HepG2 (cell line): ENCODE data around the gene BANP. TPM values are rescaled to one million over a fixed set of nuclear protein-coding genes. Genes with fewer than 3 reads are reported as not detected.

ENCODE experiments used
- ATAC-seq: fragments of 200-7000 bp; cut with Tn5 transposase; 3 replicates; pipeline ENCODE4 v1.9.1; 2020; ENCODE audit warnings: mild to moderate bottlenecking, moderate library complexity
- BruUV-seq: library from RNA; stranded (reverse); fragments of 400-500 nt; replicated peaks from 2 replicates; lab custom pipeline; 2021; lab: Mats Ljungman, UMichigan
- CTCF ChIA-PET: fragments of 300-600 bp; formaldehyde crosslinking; extraction: SDS; loops from one replicate; lab custom pipeline; 2021; ENCODE audit warnings: low total read pairs, inconsistent platforms, low intra/inter-chr PET ratio; lab: Yijun Ruan, JAX
- POLR2A ChIA-PET: fragments of 350-600 bp; sonication (Branson Sonifier 250); formaldehyde crosslinking; loops from one replicate; lab custom pipeline; 2020; ENCODE audit warnings: antibody characterized with exemption, inconsistent platforms; lab: Yijun Ruan, JAX
- DNase-seq: peaks from one replicate; pipeline ENCODE4 v3.0.0-alpha.2; 2015; ENCODE audit warnings: low spot score
- FAIRE-seq: peaks from 3 replicates; lab custom pipeline; 2011; peaks lifted over from hg19 to GRCh38; lab: Jason Lieb, UNC
- H2AFZ ChIP-seq: one replicate; pipeline ENCODE4 v1.6.1; 2011; ENCODE audit warnings: low read length, inconsistent platforms
- H3K27ac ChIP-seq: fragments of 300-600 bp; 3 replicates; pipeline ENCODE4 v1.8.0; 2011; ENCODE audit warnings: mixed run types, mild to moderate bottlenecking, mixed read lengths, low read length, inconsistent platforms; ENCODE audit not compliant: insufficient read depth; ENCODE audit errors: extremely low read length
- H3K27me3 ChIP-seq, 2 experiments: fragments of 200-600 bp in 1 of 2; 2 replicates in 1 of 2; 3 replicates in 1 of 2; pipeline versions ENCODE4 v1.6.0 to v1.8.0; 2011; ENCODE audit warnings: low read length in 2 of 2, mild to moderate bottlenecking in 2 of 2, moderate library complexity in 2 of 2, inconsistent platforms in 1 of 2; ENCODE audit not compliant: insufficient read depth in 2 of 2, control insufficient read depth in 1 of 2
- H3K36me3 ChIP-seq, 2 experiments: fragments of 200-600 bp in 1 of 2; replicated peaks in 1 of 2; 2 replicates in 1 of 2; 3 replicates in 1 of 2; pipeline versions ENCODE4 v1.5.1 to v1.8.0; 2011; ENCODE audit warnings: low read length in 2 of 2, inconsistent platforms in 1 of 2; ENCODE audit not compliant: insufficient read depth in 2 of 2, control insufficient read depth in 1 of 2
- H3K4me1 ChIP-seq: 2 replicates; pipeline ENCODE4 v1.5.1; 2012; ENCODE audit warnings: low read length, inconsistent platforms; ENCODE audit not compliant: insufficient read depth
- H3K4me2 ChIP-seq: 2 replicates; pipeline ENCODE4 v1.6.0; 2011; ENCODE audit warnings: low read depth, low read length, inconsistent platforms
- H3K4me3 ChIP-seq, 3 experiments: fragments of 200-600 bp in 1 of 3; sonication (generic), shearing (Covaris generic) in 1 of 3; replicated peaks in 1 of 3; 2 replicates each; pipeline ENCODE4 v1.5.1; 2011 to 2016; ENCODE audit warnings: low read length in 3 of 3, inconsistent platforms in 2 of 3, low read depth in 2 of 3, mild to moderate bottlenecking in 2 of 3, control low read depth in 1 of 3, mixed read lengths in 1 of 3; ENCODE audit not compliant: insufficient read depth in 1 of 3
- H3K79me2 ChIP-seq: one replicate; pipeline ENCODE4 v1.6.1; 2011; ENCODE audit warnings: low read length, inconsistent platforms; ENCODE audit not compliant: insufficient read depth
- H3K9ac ChIP-seq: 2 replicates; pipeline ENCODE4 v1.6.0; 2011; ENCODE audit warnings: mild to moderate bottlenecking, low read depth, low read length, inconsistent platforms; ENCODE audit not compliant: insufficient read depth
- H3K9me3 ChIP-seq: 2 replicates; pipeline ENCODE4 v1.5.1; 2012; ENCODE audit warnings: mild to moderate bottlenecking, low read length
- H4K20me1 ChIP-seq: 2 replicates; pipeline ENCODE4 v1.6.0; 2011; ENCODE audit warnings: inconsistent platforms, mild to moderate bottlenecking, low read length, moderate library complexity; ENCODE audit not compliant: insufficient read depth
- EHMT2 ChIP-seq: fragments of 200-600 bp; sonication (generic); IDR thresholded peaks from 2 replicates; pipeline ENCODE4 v1.7.0; 2017; ENCODE audit warnings: antibody characterized with exemption, low read depth, low read length, borderline replicate concordance
- KMT2A ChIP-seq: sonication (generic); formaldehyde crosslinking; IDR thresholded peaks from 2 replicates; pipeline ENCODE4 v1.4.0; 2020; ENCODE audit warnings: missing genetic modification reagents
- NR2C2 ChIP-seq: sonication (generic); formaldehyde crosslinking; IDR thresholded peaks from 2 replicates; pipeline ENCODE4 v1.4.0; 2020; ENCODE audit warnings: missing genetic modification reagents, mild to moderate bottlenecking, moderate library complexity, borderline replicate concordance
- RFX1 ChIP-seq: fragments of 450-650 bp; IDR thresholded peaks from 2 replicates; pipeline ENCODE4 v1.6.1; 2017
- TBX2 ChIP-seq: sonication (generic); formaldehyde crosslinking; IDR thresholded peaks from 2 replicates; pipeline ENCODE4 v1.5.0; 2020; ENCODE audit warnings: missing genetic modification reagents, mild to moderate bottlenecking, borderline replicate concordance
- YEATS4 ChIP-seq: sonication (generic); formaldehyde crosslinking; IDR thresholded peaks from 2 replicates; pipeline ENCODE4 v1.4.0; 2020; ENCODE audit warnings: missing genetic modification reagents, borderline replicate concordance
- ZFP36L1 ChIP-seq: sonication (generic); formaldehyde crosslinking; IDR thresholded peaks from 2 replicates; pipeline ENCODE4 v1.8.0; 2022; ENCODE audit warnings: mild to moderate bottlenecking, missing genetic modification reagents, moderate library complexity
- ZNF20 ChIP-seq: sonication (generic); formaldehyde crosslinking; IDR thresholded peaks from 2 replicates; pipeline ENCODE4 v1.4.0; 2020; ENCODE audit warnings: mild to moderate bottlenecking, moderate library complexity, missing genetic modification reagents
- ZNF205 ChIP-seq: IDR thresholded peaks from 2 replicates; pipeline ENCODE4 v1.6.1; 2018; ENCODE audit warnings: missing biosample characterization, missing genetic modification reagents
- ZNF296 ChIP-seq: sonication (generic); formaldehyde crosslinking; conservative IDR thresholded peaks from 2 replicates; pipeline ENCODE4 v1.5.0; 2020; ENCODE audit warnings: mild to moderate bottlenecking, missing genetic modification reagents
- ZNF629 ChIP-seq: sonication (generic); formaldehyde crosslinking; conservative IDR thresholded peaks from 2 replicates; pipeline ENCODE4 v1.5.0; 2020; ENCODE audit warnings: missing genetic modification reagents
- ZNF703 ChIP-seq: sonication (generic); formaldehyde crosslinking; IDR thresholded peaks from 2 replicates; pipeline ENCODE4 v1.5.1; 2020; ENCODE audit warnings: missing genetic modification reagents, mild to moderate bottlenecking, moderate library complexity, borderline replicate concordance
- WGBS: methylation state at CpG from one replicate; pipeline ENCODE4 v1.1.6; 2017; ENCODE audit warnings: low lambda C conversion rate; 5-methylcytosine and 5-hydroxymethylcytosine counted together
- in situ Hi-C: cut with HindIII; loops from 2 replicates; pipeline ENCODE4 v1.10.0; 2017; ENCODE audit warnings: low pct_unique_long_range_greater_than_20kb; ENCODE audit not compliant: extremely low pct_ligation_motif_present
- intact Hi-C: fragments of 100-400 bp; cut with micrococcal nuclease; formaldehyde crosslinking; loops from one replicate; pipeline ENCODE4 v1.10.0; 2022; ENCODE audit not compliant: unreplicated experiment
- polyA plus RNA-seq, 8 experiments: library from polyadenylated mRNA; depleted of rRNA in 3 of 8; stranded (reverse) in 7 of 8; unstranded in 1 of 8; fragments of >200 nt; fragmentation: Illumina TruSeq in 4 of 8; extraction: Trizol in 4 of 8; gene quantifications; 2 replicates each; pipeline versions ENCODE4 v1.2.1 to v1.2.3, GENCODE V29; 2011 to 2016; ENCODE audit warnings: low read depth in 4 of 8, missing spikeins in 1 of 8, mixed read lengths in 1 of 8; ENCODE audit not compliant: insufficient read depth in 1 of 8
- total RNA-seq, 5 experiments: library from RNA; depleted of rRNA; stranded (reverse); fragments of >200 nt; fragmentation: Illumina TruSeq; extraction: Trizol; gene quantifications; 2 replicates each; pipeline ENCODE4 v1.2.3, GENCODE V29; 2016; ENCODE audit warnings: low read depth in 1 of 5
- TF ChIP-seq, protein P1 (sequence below): sonication (generic); formaldehyde crosslinking; IDR thresholded peaks from 2 replicates; pipeline ENCODE4 v1.4.0; 2020; ENCODE audit warnings: missing genetic modification reagents
- TF ChIP-seq, protein P2 (sequence below): IDR thresholded peaks from 2 replicates; pipeline ENCODE4 v1.6.1; 2016; ENCODE audit warnings: low read depth
- TF ChIP-seq, protein P3 (sequence below): sonication (generic); formaldehyde crosslinking; IDR thresholded peaks from 2 replicates; pipeline ENCODE4 v1.8.0; 2022; ENCODE audit warnings: mild to moderate bottlenecking, missing genetic modification reagents, moderate library complexity
- TF ChIP-seq, protein P4 (sequence below): sonication (generic); formaldehyde crosslinking; IDR thresholded peaks from 2 replicates; pipeline ENCODE4 v1.4.0; 2020; ENCODE audit warnings: mild to moderate bottlenecking, missing genetic modification reagents

The BANP gene
- total and polyA plus RNA-seq, 2 of the 13 experiments (the other 11 are each of a cell fraction or from before 2014, with no cell fraction given): 20.2 to 23.8 TPM

DNA sequence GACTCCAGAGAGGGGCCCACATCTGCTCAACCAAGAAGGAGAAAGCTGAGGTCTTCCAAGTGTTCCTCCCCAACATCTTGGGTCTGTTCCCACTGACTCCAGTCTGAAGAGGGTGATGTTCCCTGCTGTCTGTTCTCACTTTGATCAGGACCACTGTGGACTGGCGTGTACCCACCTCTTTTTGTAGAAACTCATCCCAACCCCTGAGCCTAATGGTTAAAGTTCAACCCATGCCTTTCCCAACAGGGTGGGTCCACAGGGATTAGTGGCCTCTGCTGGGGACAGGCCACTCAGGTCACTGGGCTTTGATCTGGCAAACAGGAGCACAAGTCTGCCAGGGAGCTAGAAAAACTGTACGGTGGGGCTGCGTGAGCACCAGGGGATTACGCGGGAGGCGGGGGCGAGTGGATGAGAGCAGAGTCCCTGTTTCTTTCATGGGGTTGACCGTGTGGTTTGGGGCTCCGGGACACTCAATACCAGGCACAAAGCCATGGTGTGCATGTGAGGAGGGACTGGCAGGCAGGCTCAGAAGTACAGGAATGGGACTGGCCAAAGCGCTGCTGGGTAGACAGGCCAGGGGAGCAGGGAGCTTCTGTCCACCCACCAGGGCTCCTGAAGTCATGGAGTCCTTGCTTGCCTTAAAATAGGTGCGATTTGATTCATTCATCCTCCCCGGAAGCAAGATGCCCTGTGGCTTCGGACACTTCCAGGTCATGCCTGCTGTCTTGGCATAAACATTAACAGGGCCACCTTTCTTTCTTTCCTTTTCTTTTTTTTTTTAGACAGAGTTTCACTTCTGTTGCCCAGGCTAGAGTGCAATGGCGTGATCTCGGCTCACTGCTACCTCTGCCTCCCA is 14.6 kb upstream of the BANP start, which contains the start of gene CA5A:
Gene CA5A, minus strand, starts transcription at position 155 of the 856 bp plus-strand sequence. Its CDS starts 79 bp downstream, at position 76.
- WGBS: 11% methylated on average over 14 of the region's 15 CpGs
- TSS peak; percentile 99 for BruUV-seq
- Histone ChIP-seq H2AFZ (no peak within 1 kb of the TSS), H3K4me2 (peak within 1 kb of the TSS; percentile 90), H4K20me1 (peaks cover 34% of the 10 kb centered on the region), H3K4me3 (peak within 1 kb of the TSS; percentile 58 to 83 (median 73)), H3K4me1 (peaks cover 68% of the 10 kb centered on the region), H3K27me3 (no peaks in the 10 kb centered on the region; a peak in 1 of 5 replicates), H3K27ac (peak within 1 kb of the TSS; percentile 94), H3K9me3 (no peaks in the 10 kb centered on the region), H3K79me2 (peaks cover 48% of the 10 kb centered on the region), H3K36me3 (no peaks in the 10 kb centered on the region), H3K9ac (peak within 1 kb of the TSS; percentile 85)
- CTCF ChIA-PET: no interaction called here
- POLR2A ChIA-PET: interaction anchor here (0.7 to 6.5 kb wide), 10 partner anchors 9 to 624 kb away, joined by 3 to 110 read pairs (median 4); partner anchors contain the start of genes BANP and KLHDC4
- ATAC-seq (peak; percentile 91), DNase-seq (peak; percentile 96), FAIRE-seq (peak; percentile 99)
- intact Hi-C loops (loop anchor here (1.0 kb wide), 1 partner anchor 12 kb away; no protein-coding TSS in a partner anchor), in situ Hi-C loops (no loop called here)
- TF ChIP-seq, protein P1, sequence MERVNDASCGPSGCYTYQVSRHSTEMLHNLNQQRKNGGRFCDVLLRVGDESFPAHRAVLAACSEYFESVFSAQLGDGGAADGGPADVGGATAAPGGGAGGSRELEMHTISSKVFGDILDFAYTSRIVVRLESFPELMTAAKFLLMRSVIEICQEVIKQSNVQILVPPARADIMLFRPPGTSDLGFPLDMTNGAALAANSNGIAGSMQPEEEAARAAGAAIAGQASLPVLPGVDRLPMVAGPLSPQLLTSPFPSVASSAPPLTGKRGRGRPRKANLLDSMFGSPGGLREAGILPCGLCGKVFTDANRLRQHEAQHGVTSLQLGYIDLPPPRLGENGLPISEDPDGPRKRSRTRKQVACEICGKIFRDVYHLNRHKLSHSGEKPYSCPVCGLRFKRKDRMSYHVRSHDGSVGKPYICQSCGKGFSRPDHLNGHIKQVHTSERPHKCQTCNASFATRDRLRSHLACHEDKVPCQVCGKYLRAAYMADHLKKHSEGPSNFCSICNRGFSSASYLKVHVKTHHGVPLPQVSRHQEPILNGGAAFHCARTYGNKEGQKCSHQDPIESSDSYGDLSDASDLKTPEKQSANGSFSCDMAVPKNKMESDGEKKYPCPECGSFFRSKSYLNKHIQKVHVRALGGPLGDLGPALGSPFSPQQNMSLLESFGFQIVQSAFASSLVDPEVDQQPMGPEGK: peak; percentile 94
- TF ChIP-seq, protein P2, sequence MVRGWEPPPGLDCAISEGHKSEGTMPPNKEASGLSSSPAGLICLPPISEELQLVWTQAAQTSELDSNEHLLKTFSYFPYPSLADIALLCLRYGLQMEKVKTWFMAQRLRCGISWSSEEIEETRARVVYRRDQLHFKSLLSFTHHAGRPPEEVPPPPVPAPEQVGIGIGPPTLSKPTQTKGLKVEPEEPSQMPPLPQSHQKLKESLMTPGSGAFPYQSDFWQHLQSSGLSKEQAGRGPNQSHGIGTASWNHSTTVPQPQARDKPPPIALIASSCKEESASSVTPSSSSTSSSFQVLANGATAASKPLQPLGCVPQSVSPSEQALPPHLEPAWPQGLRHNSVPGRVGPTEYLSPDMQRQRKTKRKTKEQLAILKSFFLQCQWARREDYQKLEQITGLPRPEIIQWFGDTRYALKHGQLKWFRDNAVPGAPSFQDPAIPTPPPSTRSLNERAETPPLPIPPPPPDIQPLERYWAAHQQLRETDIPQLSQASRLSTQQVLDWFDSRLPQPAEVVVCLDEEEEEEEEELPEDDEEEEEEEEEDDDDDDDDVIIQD (CRISPR knock-in tag): peak; percentile 72
- TF ChIP-seq ZNF629 (CRISPR knock-in tag) (no peak; the same call in 1 of the 2 replicates), TBX2 (CRISPR knock-in tag) (peak; percentile 89), ZNF703 (no peak), ZNF205 (peak; percentile 95), ZNF296 (CRISPR knock-in tag) (peak; percentile 95; the same call in 1 of the 2 replicates), EHMT2 (no peak), RFX1 (no peak), ZFP36L1 (CRISPR knock-in tag) (peak; percentile 98), ZNF20 (CRISPR knock-in tag) (no peak; the same call in 1 of the 2 replicates), NR2C2 (CRISPR knock-in tag) (peak; percentile 86), KMT2A (peak; percentile 77), YEATS4 (CRISPR knock-in tag) (peak; percentile 91)
- TF ChIP-seq, protein P3, sequence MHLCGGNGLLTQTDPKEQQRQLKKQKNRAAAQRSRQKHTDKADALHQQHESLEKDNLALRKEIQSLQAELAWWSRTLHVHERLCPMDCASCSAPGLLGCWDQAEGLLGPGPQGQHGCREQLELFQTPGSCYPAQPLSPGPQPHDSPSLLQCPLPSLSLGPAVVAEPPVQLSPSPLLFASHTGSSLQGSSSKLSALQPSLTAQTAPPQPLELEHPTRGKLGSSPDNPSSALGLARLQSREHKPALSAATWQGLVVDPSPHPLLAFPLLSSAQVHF (CRISPR knock-in tag): no peak
- TF ChIP-seq, protein P4, sequence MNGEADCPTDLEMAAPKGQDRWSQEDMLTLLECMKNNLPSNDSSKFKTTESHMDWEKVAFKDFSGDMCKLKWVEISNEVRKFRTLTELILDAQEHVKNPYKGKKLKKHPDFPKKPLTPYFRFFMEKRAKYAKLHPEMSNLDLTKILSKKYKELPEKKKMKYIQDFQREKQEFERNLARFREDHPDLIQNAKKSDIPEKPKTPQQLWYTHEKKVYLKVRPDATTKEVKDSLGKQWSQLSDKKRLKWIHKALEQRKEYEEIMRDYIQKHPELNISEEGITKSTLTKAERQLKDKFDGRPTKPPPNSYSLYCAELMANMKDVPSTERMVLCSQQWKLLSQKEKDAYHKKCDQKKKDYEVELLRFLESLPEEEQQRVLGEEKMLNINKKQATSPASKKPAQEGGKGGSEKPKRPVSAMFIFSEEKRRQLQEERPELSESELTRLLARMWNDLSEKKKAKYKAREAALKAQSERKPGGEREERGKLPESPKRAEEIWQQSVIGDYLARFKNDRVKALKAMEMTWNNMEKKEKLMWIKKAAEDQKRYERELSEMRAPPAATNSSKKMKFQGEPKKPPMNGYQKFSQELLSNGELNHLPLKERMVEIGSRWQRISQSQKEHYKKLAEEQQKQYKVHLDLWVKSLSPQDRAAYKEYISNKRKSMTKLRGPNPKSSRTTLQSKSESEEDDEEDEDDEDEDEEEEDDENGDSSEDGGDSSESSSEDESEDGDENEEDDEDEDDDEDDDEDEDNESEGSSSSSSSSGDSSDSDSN (CRISPR knock-in tag): peak; percentile 81
